ENCODE data around the gene ITIH1. TPM values are rescaled to one million over a fixed set of nuclear protein-coding genes. Genes with fewer than 3 reads are reported as not detected.
"Not testable (repeated sequence)": the region's sequence is repeated elsewhere in the genome, so short reads cannot be mapped to it uniquely, and the experiment has no call there.

ITIH1 gene
- total and polyA plus RNA-seq, 7 experiments from 2014 or later = not detected

- peak overlapping the region in 2 of 9 donors; percentile 31 to 50 for H3K27ac Mint-ChIP-seq
- POLR2A ChIA-PET = interaction anchor here (0.6 kb wide), 1 partner anchor 325 kb away, joined by 3 read pairs; no protein-coding TSS in a partner anchor
- intact Hi-C loops (cut with micrococcal nuclease) = loop anchor here in 1 of 2 donors (10.0 kb wide), 1 partner anchor 271 kb away; the partner anchor contains the start of gene SFMBT1
Observed at GRCh38 chr3:52773361-52774065, 3.9 kb upstream of the ITIH1 start.

GRCh38 chr3:52774066-52774713, 3.2 kb upstream of the ITIH1 start:
- Mint-ChIP-seq H3K9me3 (peaks cover 0 to 2% (median 0%) of the 10 kb centered on the region in 11 donors), H3K36me3 (no peaks in the 10 kb centered on the region)
- peaks cover 5 to 14% of the 10 kb centered on the region in 2 donors for H3K4me1 ChIP-seq (ENCODE audit: control insufficient read depth in 2 of 2, insufficient read depth in 2 of 2, low read length in 2 of 2)

More at GRCh38 chr3:52773361-52774065, 3.9 kb upstream of the ITIH1 start:
- H3K4me1 ChIP-seq (ENCODE audit: control insufficient read depth in 2 of 2, insufficient read depth in 2 of 2, low read length in 2 of 2) = peaks cover 5 to 16% of the 10 kb centered on the region in 2 donors
- H3K36me3 ChIP-seq (ENCODE audit: control insufficient read depth in 2 of 3, insufficient read depth in 3 of 3, low read length in 3 of 3) = no peaks in the 10 kb centered on the region
- H3K36me3 Mint-ChIP-seq = peaks cover 0 to under 1% (median 0%) of the 10 kb centered on the region in 5 donors
- no peak overlapping the region for H3K27ac ChIP-seq (ENCODE audit: low read depth, low read length)
- H3K4me3 ChIP-seq (ENCODE audit: low read length) = no peak overlapping the region
- H3K4me3 Mint-ChIP-seq = peak overlapping the region in 1 of 10 donors; percentile 26
- peaks cover 0 to 12% (median 0%) of the 10 kb centered on the region in 5 donors for H3K27me3 Mint-ChIP-seq
- no peaks in the 10 kb centered on the region for H3K9me3 ChIP-seq (ENCODE audit: control insufficient read depth in 2 of 3, low read length in 3 of 3)
- CTCF ChIA-PET = no interaction called here
- DNase-seq (no peak), ATAC-seq (no peak)
- no peaks in the 10 kb centered on the region for H3K27me3 ChIP-seq (ENCODE audit: control insufficient read depth in 2 of 2, insufficient read depth in 2 of 2, low read length in 2 of 2)
- peaks cover 12 to 28% (median 22%) of the 10 kb centered on the region in 7 donors for H3K4me1 Mint-ChIP-seq
- H3K9me3 Mint-ChIP-seq = peaks cover 0 to 2% (median 0%) of the 10 kb centered on the region in 11 donors

DNA sequence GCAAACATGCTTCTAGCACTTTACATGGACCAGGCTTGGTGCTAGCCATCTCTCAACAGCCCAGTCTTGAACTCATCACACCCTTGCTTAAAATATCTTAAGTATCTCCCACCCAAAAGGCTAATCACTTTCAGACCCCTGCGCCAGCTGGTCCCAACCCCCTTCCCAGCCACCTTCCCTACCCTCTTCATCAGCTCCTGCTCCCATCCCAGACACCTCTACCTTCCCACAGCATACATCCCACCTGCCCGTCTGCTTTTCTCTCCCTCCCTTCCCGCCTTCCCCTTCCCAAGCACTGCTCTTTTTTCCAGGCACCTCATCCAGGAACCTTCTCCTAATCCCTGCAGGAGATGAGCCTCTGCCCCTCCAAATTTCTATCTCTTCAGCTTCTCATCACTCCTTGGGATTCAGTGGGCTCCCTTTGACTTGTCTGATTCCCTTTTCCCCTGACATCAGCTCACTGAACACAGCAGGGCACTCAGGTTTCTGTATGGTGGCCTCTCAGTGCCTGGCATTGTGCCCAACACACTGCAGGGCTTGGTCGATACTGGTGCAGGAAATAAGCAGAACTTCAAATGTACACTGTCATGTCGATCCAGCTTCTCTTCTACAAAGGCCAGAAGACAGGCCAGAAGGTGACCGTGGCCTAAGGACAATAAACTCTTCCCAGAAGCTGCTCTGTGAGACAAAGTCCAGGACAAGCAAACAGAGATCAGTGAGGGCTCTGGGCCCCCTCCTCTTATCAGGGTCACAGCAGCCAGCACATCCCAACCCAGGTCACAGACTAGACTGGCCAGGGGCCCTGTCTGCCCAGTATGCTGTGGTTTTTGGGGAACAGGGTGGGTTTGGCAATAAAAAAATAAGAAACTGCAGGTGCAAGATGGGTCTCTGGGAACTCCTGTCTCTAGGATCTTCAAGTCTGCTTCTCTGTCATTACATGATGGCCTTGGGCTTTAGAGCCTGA, 2.2 kb upstream of the ITIH1 start:
- intact Hi-C loops (cut with micrococcal nuclease) = loop anchor here in 1 of 2 donors (10.0 kb wide), 1 partner anchor 270 kb away; the partner anchor contains the start of gene SFMBT1

More at GRCh38 chr3:52774066-52774713, 3.2 kb upstream of the ITIH1 start:
- no peaks in the 10 kb centered on the region for H3K27me3 ChIP-seq (ENCODE audit: control insufficient read depth in 2 of 2, insufficient read depth in 2 of 2, low read length in 2 of 2)
- Mint-ChIP-seq H3K27ac (peak overlapping the region in 2 of 9 donors; percentile 37 to 50), H3K27me3 (peaks cover 0 to 12% (median 0%) of the 10 kb centered on the region in 5 donors), H3K4me1 (peaks cover 10 to 25% (median 21%) of the 10 kb centered on the region in 7 donors), H3K4me3 (no peak overlapping the region)
- H3K36me3 ChIP-seq (ENCODE audit: control insufficient read depth in 2 of 3, insufficient read depth in 3 of 3, low read length in 3 of 3) = no peaks in the 10 kb centered on the region
- DNase-seq (no peak), ATAC-seq (no peak)
- CTCF ChIA-PET = no interaction called here
- POLR2A ChIA-PET = interaction anchor here (0.6 kb wide), 1 partner anchor 326 kb away, joined by 3 read pairs; no protein-coding TSS in a partner anchor
- H3K4me3 ChIP-seq (ENCODE audit: low read length) = no peak overlapping the region
- intact Hi-C loops (cut with micrococcal nuclease) = loop anchor here in 1 of 2 donors (10.0 kb wide), 1 partner anchor 271 kb away; the partner anchor contains the start of gene SFMBT1
- H3K9me3 ChIP-seq (ENCODE audit: control insufficient read depth in 2 of 3, low read length in 3 of 3) = no peaks in the 10 kb centered on the region
- H3K27ac ChIP-seq (ENCODE audit: low read depth, low read length) = no peak overlapping the region

GRCh38 chr3:52775877-52776276, 1.5 kb upstream of the ITIH1 start:
- H3K9me3 Mint-ChIP-seq = peaks cover 0 to 2% (median 0%) of the 10 kb centered on the region in 11 donors
- CTCF ChIA-PET = no interaction called here
- no peaks in the 10 kb centered on the region for H3K36me3 Mint-ChIP-seq
- Histone ChIP-seq H3K9me3 (ENCODE audit: control insufficient read depth in 2 of 3, low read length in 3 of 3) (no peaks in the 10 kb centered on the region), H3K4me3 (ENCODE audit: low read length) (no peak overlapping the region), H3K27ac (ENCODE audit: low read depth, low read length) (no peak overlapping the region), H3K27me3 (ENCODE audit: control insufficient read depth in 2 of 2, insufficient read depth in 2 of 2, low read length in 2 of 2) (no peaks in the 10 kb centered on the region), H3K36me3 (ENCODE audit: control insufficient read depth in 2 of 3, insufficient read depth in 3 of 3, low read length in 3 of 3) (no peaks in the 10 kb centered on the region), H3K4me1 (ENCODE audit: control insufficient read depth in 2 of 2, insufficient read depth in 2 of 2, low read length in 2 of 2) (peaks cover 5% of the 10 kb centered on the region in 2 donors)
- peaks cover 0 to 16% (median 10%) of the 10 kb centered on the region in 7 donors for H3K4me1 Mint-ChIP-seq
- H3K27ac Mint-ChIP-seq = no peak overlapping the region
- ATAC-seq (no peak), DNase-seq (no peak)
- no peak overlapping the region for H3K4me3 Mint-ChIP-seq
- intact Hi-C loops (cut with micrococcal nuclease) = loop anchor here in 1 of 2 donors (10.0 kb wide), 1 partner anchor 269 kb away; the partner anchor contains the start of gene SFMBT1
- POLR2A ChIA-PET = interaction anchor here (0.5 kb wide), 1 partner anchor 102 kb away, joined by 3 read pairs; no protein-coding TSS in a partner anchor
- peaks cover 0 to 9% (median 0%) of the 10 kb centered on the region in 5 donors for H3K27me3 Mint-ChIP-seq

More for the DNA sequence above, 2.2 kb upstream of the ITIH1 start:
- Mint-ChIP-seq H3K36me3 (no peaks in the 10 kb centered on the region), H3K4me1 (peaks cover under 1 to 17% (median 12%) of the 10 kb centered on the region in 7 donors), H3K27me3 (peaks cover 0 to 9% (median 0%) of the 10 kb centered on the region in 5 donors), H3K4me3 (no peak overlapping the region), H3K9me3 (peaks cover 0 to 2% (median 0%) of the 10 kb centered on the region in 11 donors), H3K27ac (no peak overlapping the region)
- ChIA-PET CTCF (no interaction called here), POLR2A (interaction anchor here (0.5 kb wide), 1 partner anchor 102 kb away, joined by 3 read pairs; no protein-coding TSS in a partner anchor)
- no peak overlapping the region for H3K27ac ChIP-seq (ENCODE audit: low read depth, low read length)
- H3K4me3 ChIP-seq (ENCODE audit: low read length) = no peak overlapping the region
- DNase-seq = no peak
- no peaks in the 10 kb centered on the region for H3K9me3 ChIP-seq (ENCODE audit: control insufficient read depth in 2 of 3, low read length in 3 of 3)
- peaks cover 5% of the 10 kb centered on the region in 2 donors for H3K4me1 ChIP-seq (ENCODE audit: control insufficient read depth in 2 of 2, insufficient read depth in 2 of 2, low read length in 2 of 2)
- no peak for ATAC-seq
- no peaks in the 10 kb centered on the region for H3K27me3 ChIP-seq (ENCODE audit: control insufficient read depth in 2 of 2, insufficient read depth in 2 of 2, low read length in 2 of 2)
- H3K36me3 ChIP-seq (ENCODE audit: control insufficient read depth in 2 of 3, insufficient read depth in 3 of 3, low read length in 3 of 3) = no peaks in the 10 kb centered on the region

DNA sequence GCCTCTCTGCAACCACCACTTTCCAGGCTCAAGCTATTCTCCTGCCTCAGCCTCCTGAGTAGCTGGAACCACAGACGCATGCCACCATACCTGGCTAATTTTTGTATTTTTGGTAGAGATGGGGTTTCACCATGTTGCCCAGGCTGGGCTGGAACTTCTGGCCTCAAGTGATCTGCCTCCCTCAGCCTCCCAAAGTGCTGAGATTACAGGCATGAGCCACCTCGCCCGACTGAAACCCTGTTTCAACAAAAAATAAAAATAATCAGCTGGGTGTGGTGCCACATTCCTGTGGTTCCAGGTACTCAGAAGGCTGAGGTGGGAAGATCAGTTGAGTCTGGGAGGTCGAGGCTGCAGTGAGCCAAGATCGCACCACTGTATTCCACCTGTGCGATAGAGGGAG, 913 bp upstream of the ITIH1 start:
- ATAC-seq; DNase-seq; POLR2A ChIA-PET; H3K4me3 ChIP-seq (ENCODE audit: low read length); H3K27ac ChIP-seq (ENCODE audit: low read depth, low read length); H3K27ac Mint-ChIP-seq; H3K4me3 Mint-ChIP-seq; H3K36me3 Mint-ChIP-seq; H3K27me3 Mint-ChIP-seq; H3K9me3 ChIP-seq (ENCODE audit: control insufficient read depth in 2 of 3, low read length in 3 of 3); CTCF ChIA-PET; H3K9me3 Mint-ChIP-seq; H3K36me3 ChIP-seq (ENCODE audit: control insufficient read depth in 2 of 3, insufficient read depth in 3 of 3, low read length in 3 of 3); H3K4me1 ChIP-seq (ENCODE audit: control insufficient read depth in 2 of 2, insufficient read depth in 2 of 2, low read length in 2 of 2); H3K27me3 ChIP-seq (ENCODE audit: control insufficient read depth in 2 of 2, insufficient read depth in 2 of 2, low read length in 2 of 2): not testable (repeated sequence)
- H3K4me1 Mint-ChIP-seq = peaks cover 0 to 10% (median 4%) of the 10 kb centered on the region in 7 donors
- intact Hi-C loops (cut with micrococcal nuclease) = loop anchor here in 1 of 2 donors (10.0 kb wide), 1 partner anchor 268 kb away; the partner anchor contains the start of gene SFMBT1

Measured in naive thymus-derived CD4-positive, alpha-beta T cell (primary cell).